COR-L47 (cell line): ENCODE results near the gene HHATL.

ENCODE experiments used
- DNase-seq: peaks from one replicate; lab custom pipeline; 2025; lab: John Stamatoyannopoulos, UW

HHATL gene

DNA sequence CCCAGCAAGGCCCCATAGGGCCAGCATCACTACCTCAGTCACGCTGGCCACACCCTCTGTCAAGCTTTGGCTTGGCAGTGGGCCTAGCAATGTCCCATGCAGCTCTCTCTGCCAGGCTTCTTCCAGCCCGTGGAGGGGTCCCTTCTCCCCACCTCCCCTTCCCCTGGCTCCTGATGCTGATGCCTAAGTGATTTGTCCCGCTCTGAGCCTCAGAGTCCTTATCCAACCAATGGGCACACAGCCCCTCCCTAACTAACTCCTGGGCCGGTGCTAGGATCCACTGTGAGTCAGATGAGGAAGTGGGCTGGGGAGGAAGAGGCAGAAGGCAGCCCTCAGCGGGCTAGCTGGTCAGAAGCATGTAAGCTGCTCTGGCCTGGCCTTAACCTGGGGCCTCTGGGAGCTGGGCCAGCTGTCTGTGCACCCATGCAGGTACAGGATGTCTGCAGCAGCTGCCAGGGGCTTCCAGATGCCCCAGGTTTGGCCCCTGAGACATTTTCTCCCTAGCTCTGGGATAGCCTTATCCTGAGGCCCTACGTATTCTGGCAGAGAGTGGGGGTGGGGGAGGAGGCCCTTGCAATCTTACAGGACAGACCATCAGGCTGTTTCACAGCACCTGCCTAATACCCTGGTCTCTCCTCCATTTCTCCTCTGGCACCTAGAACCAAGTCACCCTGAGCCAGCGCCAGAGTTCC, 49.8 kb downstream of the HHATL start:
- DNase-seq = no peak

DNA sequence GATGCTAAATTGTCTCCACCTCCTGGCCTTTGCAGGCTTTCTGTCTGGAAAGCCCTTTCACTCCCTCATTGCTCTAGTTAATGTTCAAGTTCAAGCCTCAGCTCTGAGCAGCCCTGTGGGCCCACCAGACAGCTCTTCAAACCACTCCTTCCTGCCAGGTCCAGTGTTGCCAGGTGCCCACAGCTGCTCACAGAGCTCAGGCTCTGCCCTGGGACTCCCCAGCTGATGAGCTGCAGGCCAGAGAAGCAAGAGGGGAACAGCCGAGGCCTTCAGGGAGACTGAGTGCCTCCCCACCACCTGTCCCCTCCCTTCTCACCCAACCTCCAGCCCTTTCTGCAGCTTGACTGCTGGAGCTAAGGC, 50.4 kb downstream of the HHATL start:
- DNase-seq = no peak

DNA sequence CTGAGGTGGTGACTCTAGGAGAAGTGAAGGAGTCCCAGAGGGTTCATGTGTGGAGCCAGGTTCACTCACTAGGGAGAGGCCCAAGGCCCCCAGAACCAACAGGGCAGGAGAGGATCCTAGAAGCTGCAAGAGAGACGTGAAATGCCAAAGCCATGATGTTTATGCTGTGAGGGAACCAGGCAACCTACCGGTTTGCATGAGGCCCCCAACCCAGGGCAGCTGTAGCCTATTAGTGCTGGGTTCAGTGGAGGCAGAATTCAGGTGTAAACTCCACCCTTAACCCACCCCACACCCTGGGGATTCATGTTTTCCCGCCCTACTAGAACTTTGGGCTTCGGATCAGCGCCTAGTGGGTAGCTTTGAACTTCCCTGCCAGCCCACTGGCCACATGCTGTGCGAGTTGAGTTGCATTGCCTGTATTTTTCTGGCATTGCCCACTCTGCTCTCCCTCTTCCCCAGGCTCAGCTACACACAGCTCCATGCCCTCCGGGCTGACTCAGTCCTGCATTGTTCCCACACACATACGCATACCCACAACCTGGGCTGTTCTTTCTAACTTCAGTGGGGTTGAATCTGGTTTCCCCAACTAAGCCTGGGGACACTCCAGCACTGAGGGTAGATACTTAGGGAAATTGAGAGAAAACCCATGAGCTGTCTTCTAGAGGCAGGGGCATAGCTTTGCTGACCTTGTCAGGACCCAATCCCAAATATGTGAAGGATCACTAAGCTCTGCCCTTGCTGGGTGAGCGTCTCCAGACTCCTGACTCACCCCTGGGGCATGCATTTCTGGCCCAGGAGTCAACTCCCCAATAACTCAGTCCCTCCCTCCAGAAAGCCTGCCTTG, 51.1 kb downstream of the HHATL start:
- DNase-seq = no peak

DNA sequence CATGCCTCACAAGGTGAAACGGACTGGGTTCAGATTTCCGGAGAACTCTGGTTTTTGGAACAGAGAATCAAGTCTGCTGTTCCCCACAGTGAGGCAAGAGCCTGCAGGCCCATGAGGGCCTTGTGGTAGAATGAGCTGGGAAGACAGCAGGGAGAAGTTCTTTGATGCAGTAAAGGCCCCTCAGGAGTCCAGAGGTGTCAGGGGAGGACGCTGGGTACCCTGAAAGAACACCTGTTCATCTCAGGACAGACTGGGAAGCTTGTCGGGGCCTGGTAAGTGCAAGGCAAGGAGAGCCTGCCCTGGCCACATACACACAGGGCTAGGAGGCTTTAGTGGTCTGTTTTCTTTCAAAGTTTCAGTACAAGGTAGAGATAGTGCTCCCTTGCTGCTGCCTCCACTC, 52.8 kb downstream of the HHATL start:
- DNase-seq = no peak

DNA sequence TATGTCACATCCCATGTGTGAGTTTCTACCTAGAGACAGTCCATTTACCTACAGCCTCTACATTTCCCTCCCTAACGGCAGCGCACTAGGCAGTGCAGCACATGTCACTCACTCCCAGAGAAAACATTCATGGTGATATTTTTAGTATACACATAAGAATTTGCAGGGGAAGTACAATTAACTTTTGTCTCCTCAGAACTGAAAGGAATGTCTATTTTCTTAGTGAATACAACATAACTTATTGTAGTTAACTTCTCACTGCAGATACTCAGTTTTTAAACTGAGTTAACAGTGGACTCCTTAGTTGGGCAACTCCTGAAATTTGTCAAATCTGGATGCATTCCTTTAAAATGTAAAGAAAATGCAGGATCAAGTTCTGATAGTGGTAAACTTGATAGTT, 53.6 kb downstream of the HHATL start:
- no peak for DNase-seq

DNA sequence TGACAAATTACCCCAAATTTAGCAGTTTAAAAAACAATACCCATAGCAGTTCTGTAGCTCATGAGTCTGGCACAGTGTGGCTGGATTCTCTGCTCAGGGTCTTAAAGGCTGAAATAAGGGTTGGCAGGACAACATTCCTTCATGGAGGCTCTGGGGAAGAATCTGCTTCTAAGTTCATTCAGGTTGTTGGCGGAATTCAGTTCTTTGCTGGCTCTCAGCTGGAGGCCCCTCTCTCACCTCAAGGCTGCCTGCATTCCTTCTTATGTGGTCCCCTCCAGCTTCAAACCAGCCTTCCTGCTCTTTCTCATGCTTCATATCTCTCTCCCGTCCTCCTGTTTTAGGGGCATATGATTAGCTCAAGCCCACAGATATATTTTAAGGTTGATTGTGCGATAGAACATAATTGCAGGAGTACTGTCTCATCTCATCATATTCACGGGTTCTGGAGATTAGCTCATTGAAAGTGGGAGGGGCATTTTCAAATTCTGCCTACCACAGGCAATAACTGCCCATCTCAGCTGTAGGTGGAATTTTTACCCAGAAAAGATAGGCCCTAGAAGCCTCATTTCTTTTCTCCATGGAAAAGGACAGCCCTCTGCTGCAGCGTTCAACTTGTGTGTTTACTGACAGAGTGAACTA, 54.7 kb downstream of the HHATL start:
- no peak for DNase-seq
